Measurements from ENCODE around the gene ABLIM2. TPM values are rescaled to one million over a fixed set of nuclear protein-coding genes. Genes with fewer than 3 reads are reported as not detected.

ABLIM2 gene
- total and polyA plus RNA-seq, 7 experiments from 2014 or later: 0.22 to 5.8 (median 3.1) TPM

- Histone ChIP-seq H3K4me1 (ENCODE audit: control insufficient read depth in 2 of 2, insufficient read depth in 2 of 2, low read length in 2 of 2) (no peaks in the 10 kb centered on the region), H3K4me3 (ENCODE audit: low read length) (no peak overlapping the region), H3K27ac (ENCODE audit: low read depth, low read length) (no peak overlapping the region), H3K9me3 (ENCODE audit: control insufficient read depth in 2 of 3, low read length in 3 of 3) (no peaks in the 10 kb centered on the region), H3K27me3 (ENCODE audit: control insufficient read depth in 2 of 2, insufficient read depth in 2 of 2, low read length in 2 of 2) (no peaks in the 10 kb centered on the region), H3K36me3 (ENCODE audit: control insufficient read depth in 2 of 3, insufficient read depth in 3 of 3, low read length in 3 of 3) (no peaks in the 10 kb centered on the region)
- ChIA-PET POLR2A (no interaction called here), CTCF (no interaction called here)
- DNase-seq (no peak), ATAC-seq (no peak)
- Mint-ChIP-seq H3K4me1 (peaks cover 0 to 4% (median 0%) of the 10 kb centered on the region in 7 donors), H3K9me3 (no peaks in the 10 kb centered on the region), H3K4me3 (no peak overlapping the region), H3K27ac (no peak overlapping the region), H3K36me3 (no peaks in the 10 kb centered on the region), H3K27me3 (peaks cover 0 to 5% (median 0%) of the 10 kb centered on the region in 5 donors)
- intact Hi-C loops (cut with micrococcal nuclease): no loop called here
Observed at GRCh38 chr4:8024073-8024786, 134.4 kb downstream of the ABLIM2 start.

- no peak overlapping the region for H3K4me3 ChIP-seq (ENCODE audit: low read length)
- ChIA-PET POLR2A (no interaction called here), CTCF (no interaction called here)
- H3K9me3 Mint-ChIP-seq: no peaks in the 10 kb centered on the region
- H3K9me3 ChIP-seq (ENCODE audit: control insufficient read depth in 2 of 3, low read length in 3 of 3): no peaks in the 10 kb centered on the region
- H3K4me3 Mint-ChIP-seq: no peak overlapping the region
- intact Hi-C loops (cut with micrococcal nuclease): no loop called here
- peaks cover 0 to 8% (median 0%) of the 10 kb centered on the region in 5 donors for H3K27me3 Mint-ChIP-seq
- no peak overlapping the region for H3K27ac Mint-ChIP-seq
- DNase-seq (no peak), ATAC-seq (no peak)
- peaks cover 0 to 5% (median 0%) of the 10 kb centered on the region in 7 donors for H3K4me1 Mint-ChIP-seq
- no peaks in the 10 kb centered on the region for H3K4me1 ChIP-seq (ENCODE audit: control insufficient read depth in 2 of 2, insufficient read depth in 2 of 2, low read length in 2 of 2)
- H3K27me3 ChIP-seq (ENCODE audit: control insufficient read depth in 2 of 2, insufficient read depth in 2 of 2, low read length in 2 of 2): no peaks in the 10 kb centered on the region
- no peaks in the 10 kb centered on the region for H3K36me3 Mint-ChIP-seq
- no peak overlapping the region for H3K27ac ChIP-seq (ENCODE audit: low read depth, low read length)
- H3K36me3 ChIP-seq (ENCODE audit: control insufficient read depth in 2 of 3, insufficient read depth in 3 of 3, low read length in 3 of 3): no peaks in the 10 kb centered on the region
Observed at GRCh38 chr4:8023696-8024033, 134.9 kb downstream of the ABLIM2 start.

DNA sequence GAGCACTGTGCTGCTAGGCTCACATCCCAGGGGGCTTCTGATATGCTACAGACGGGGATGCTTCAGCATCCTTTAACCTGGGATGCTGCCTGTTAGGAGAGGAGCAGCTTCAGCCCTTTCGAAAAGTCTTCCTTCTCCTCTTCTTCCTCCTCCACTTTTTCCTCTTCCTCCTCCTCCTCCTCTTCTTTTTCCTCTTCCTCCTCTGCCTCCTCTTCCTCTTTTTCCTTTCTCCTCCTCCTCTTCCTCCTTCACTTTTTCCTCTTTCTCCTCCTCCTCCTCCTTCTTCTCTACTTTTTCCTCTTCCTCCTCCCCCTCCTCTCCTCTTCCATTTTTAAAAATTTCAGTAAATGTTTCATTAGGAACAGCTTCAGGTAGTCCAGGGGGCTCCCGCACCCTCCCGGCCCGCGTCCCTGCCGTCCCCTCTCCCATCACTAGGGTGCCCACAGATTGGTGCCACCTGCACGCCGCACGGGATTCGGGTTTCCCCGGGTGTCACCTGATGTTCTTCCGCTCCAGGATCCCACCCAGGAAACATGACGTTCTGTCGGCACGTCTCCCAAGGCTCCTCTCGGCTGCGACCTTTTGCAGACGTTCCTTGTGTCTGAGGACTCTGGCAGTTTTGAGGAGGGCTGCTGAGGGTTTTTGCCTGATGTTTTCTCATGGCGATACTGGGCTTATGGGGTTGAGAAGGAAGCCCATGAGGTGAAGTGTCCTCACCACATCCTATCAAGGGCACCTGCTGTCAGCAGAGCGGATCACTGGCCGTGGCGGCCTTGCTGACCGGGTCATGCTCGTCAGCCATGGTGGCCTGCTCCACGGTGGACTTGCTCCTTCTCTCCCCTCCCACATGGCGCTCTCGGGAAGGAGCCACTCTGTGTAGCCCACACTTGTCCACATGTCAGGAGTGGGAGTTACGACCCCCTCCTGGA is 135.6 kb downstream of the ABLIM2 start:
- Histone ChIP-seq H3K9me3 (ENCODE audit: control insufficient read depth in 2 of 3, low read length in 3 of 3) (no peaks in the 10 kb centered on the region), H3K4me1 (ENCODE audit: control insufficient read depth in 2 of 2, insufficient read depth in 2 of 2, low read length in 2 of 2) (no peaks in the 10 kb centered on the region), H3K4me3 (ENCODE audit: low read length) (no peak overlapping the region), H3K27ac (ENCODE audit: low read depth, low read length) (no peak overlapping the region), H3K36me3 (ENCODE audit: control insufficient read depth in 2 of 3, insufficient read depth in 3 of 3, low read length in 3 of 3) (no peaks in the 10 kb centered on the region), H3K27me3 (ENCODE audit: control insufficient read depth in 2 of 2, insufficient read depth in 2 of 2, low read length in 2 of 2) (no peaks in the 10 kb centered on the region)
- POLR2A ChIA-PET: no interaction called here
- no peak for ATAC-seq
- no peak overlapping the region for H3K4me3 Mint-ChIP-seq
- CTCF ChIA-PET: no interaction called here
- intact Hi-C loops (cut with micrococcal nuclease): no loop called here
- H3K27ac Mint-ChIP-seq: no peak overlapping the region
- no peak for DNase-seq
- peaks cover 0 to 3% (median 0%) of the 10 kb centered on the region in 5 donors for H3K36me3 Mint-ChIP-seq
- peaks cover 0 to 8% (median 0%) of the 10 kb centered on the region in 5 donors for H3K27me3 Mint-ChIP-seq
- peaks cover 0 to 5% (median 0%) of the 10 kb centered on the region in 7 donors for H3K4me1 Mint-ChIP-seq
- no peaks in the 10 kb centered on the region for H3K9me3 Mint-ChIP-seq

DNA sequence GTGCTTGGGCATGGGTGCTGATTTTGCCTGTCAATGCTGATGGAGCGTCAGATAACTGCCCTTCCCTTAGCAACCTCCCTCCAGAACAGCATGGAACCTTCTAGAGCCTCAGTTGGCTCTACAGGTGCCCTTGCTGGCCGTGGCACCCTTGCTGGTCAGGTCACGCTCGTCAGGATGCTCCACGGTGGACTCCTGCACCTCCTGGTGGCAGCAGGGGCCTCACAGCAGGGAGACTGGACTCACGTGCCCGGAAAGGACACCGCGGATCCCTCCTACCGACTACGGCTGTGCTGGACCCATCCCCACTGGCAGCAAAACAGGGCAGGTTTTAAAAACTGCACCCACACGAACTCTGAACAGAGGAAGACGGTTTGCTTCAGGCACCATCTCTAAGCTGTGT is 136.8 kb downstream of the ABLIM2 start:
- Mint-ChIP-seq H3K4me3 (no peak overlapping the region), H3K27me3 (peaks cover 0 to 9% (median 0%) of the 10 kb centered on the region in 5 donors), H3K36me3 (peaks cover 0 to 3% (median 0%) of the 10 kb centered on the region in 5 donors), H3K27ac (no peak overlapping the region), H3K4me1 (peaks cover 0 to 5% (median 0%) of the 10 kb centered on the region in 7 donors), H3K9me3 (no peaks in the 10 kb centered on the region)
- no peaks in the 10 kb centered on the region for H3K36me3 ChIP-seq (ENCODE audit: control insufficient read depth in 2 of 3, insufficient read depth in 3 of 3, low read length in 3 of 3)
- no peaks in the 10 kb centered on the region for H3K4me1 ChIP-seq (ENCODE audit: control insufficient read depth in 2 of 2, insufficient read depth in 2 of 2, low read length in 2 of 2)
- ATAC-seq: no peak
- no peaks in the 10 kb centered on the region for H3K9me3 ChIP-seq (ENCODE audit: control insufficient read depth in 2 of 3, low read length in 3 of 3)
- intact Hi-C loops (cut with micrococcal nuclease): no loop called here
- H3K27me3 ChIP-seq (ENCODE audit: control insufficient read depth in 2 of 2, insufficient read depth in 2 of 2, low read length in 2 of 2): no peaks in the 10 kb centered on the region
- DNase-seq: no peak
- no peak overlapping the region for H3K4me3 ChIP-seq (ENCODE audit: low read length)
- ChIA-PET POLR2A (no interaction called here), CTCF (no interaction called here)
- no peak overlapping the region for H3K27ac ChIP-seq (ENCODE audit: low read depth, low read length)

- ChIA-PET POLR2A (no interaction called here), CTCF (no interaction called here)
- H3K36me3 ChIP-seq (ENCODE audit: control insufficient read depth in 2 of 3, insufficient read depth in 3 of 3, low read length in 3 of 3): no peaks in the 10 kb centered on the region
- peaks cover 0 to 3% (median 0%) of the 10 kb centered on the region in 5 donors for H3K36me3 Mint-ChIP-seq
- no peaks in the 10 kb centered on the region for H3K9me3 Mint-ChIP-seq
- no peaks in the 10 kb centered on the region for H3K9me3 ChIP-seq (ENCODE audit: control insufficient read depth in 2 of 3, low read length in 3 of 3)
- H3K27ac ChIP-seq (ENCODE audit: low read depth, low read length): no peak overlapping the region
- DNase-seq (no peak), ATAC-seq (no peak)
- H3K4me1 ChIP-seq (ENCODE audit: control insufficient read depth in 2 of 2, insufficient read depth in 2 of 2, low read length in 2 of 2): no peaks in the 10 kb centered on the region
- no peak overlapping the region for H3K4me3 Mint-ChIP-seq
- peaks cover 0 to 5% (median 0%) of the 10 kb centered on the region in 7 donors for H3K4me1 Mint-ChIP-seq
- no peak overlapping the region for H3K4me3 ChIP-seq (ENCODE audit: low read length)
- peaks cover 0 to 16% (median 0%) of the 10 kb centered on the region in 5 donors for H3K27me3 Mint-ChIP-seq
- intact Hi-C loops (cut with micrococcal nuclease): no loop called here
- H3K27ac Mint-ChIP-seq: no peak overlapping the region
- no peaks in the 10 kb centered on the region for H3K27me3 ChIP-seq (ENCODE audit: control insufficient read depth in 2 of 2, insufficient read depth in 2 of 2, low read length in 2 of 2)
Observed at GRCh38 chr4:8019396-8020365, 138.9 kb downstream of the ABLIM2 start.

DNA sequence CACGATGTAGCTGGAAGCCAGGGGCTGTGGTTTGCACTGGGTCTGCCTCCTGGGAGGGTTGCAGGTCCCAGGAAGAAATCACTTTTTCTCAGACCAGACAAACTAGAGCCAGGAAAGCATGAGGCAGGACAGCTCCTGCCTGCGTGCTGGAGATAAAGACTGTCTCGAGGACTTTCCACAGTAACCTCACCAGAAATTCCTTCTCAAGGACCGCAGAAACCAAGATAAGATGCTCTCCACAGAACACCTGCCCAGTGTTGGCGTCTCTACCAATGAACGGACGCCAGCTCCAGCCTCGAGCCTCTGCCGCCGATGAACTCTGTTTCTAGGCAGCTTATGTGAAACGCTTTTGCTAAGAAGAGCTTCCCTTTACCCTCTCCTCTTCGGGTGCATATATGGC is 142.1 kb downstream of the ABLIM2 start:
- no peak overlapping the region for H3K27ac ChIP-seq (ENCODE audit: low read depth, low read length)
- no peak overlapping the region for H3K4me3 ChIP-seq (ENCODE audit: low read length)
- ChIA-PET POLR2A (no interaction called here), CTCF (no interaction called here)
- no peaks in the 10 kb centered on the region for H3K36me3 ChIP-seq (ENCODE audit: control insufficient read depth in 2 of 3, insufficient read depth in 3 of 3, low read length in 3 of 3)
- no peak for ATAC-seq
- Mint-ChIP-seq H3K9me3 (no peaks in the 10 kb centered on the region), H3K27me3 (peaks cover 0 to 18% (median 0%) of the 10 kb centered on the region in 5 donors), H3K4me3 (no peak overlapping the region), H3K4me1 (peaks cover 0 to 5% (median 0%) of the 10 kb centered on the region in 7 donors), H3K27ac (peak overlapping the region in 1 of 9 donors; percentile 53), H3K36me3 (peaks cover 0 to 3% (median 0%) of the 10 kb centered on the region in 5 donors)
- DNase-seq: no peak
- no peaks in the 10 kb centered on the region for H3K9me3 ChIP-seq (ENCODE audit: control insufficient read depth in 2 of 3, low read length in 3 of 3)
- no peaks in the 10 kb centered on the region for H3K4me1 ChIP-seq (ENCODE audit: control insufficient read depth in 2 of 2, insufficient read depth in 2 of 2, low read length in 2 of 2)
- H3K27me3 ChIP-seq (ENCODE audit: control insufficient read depth in 2 of 2, insufficient read depth in 2 of 2, low read length in 2 of 2): no peaks in the 10 kb centered on the region
- intact Hi-C loops (cut with micrococcal nuclease): no loop called here
